GM19035 (cell line): ENCODE results near the gene SHISA9.

Source experiments
- ATAC-seq: cut with Tn5 transposase; IDR thresholded peaks from one replicate; pipeline ENCODE4 v1.9.1; 2021; ENCODE audit not compliant: unreplicated experiment

Gene SHISA9

DNA sequence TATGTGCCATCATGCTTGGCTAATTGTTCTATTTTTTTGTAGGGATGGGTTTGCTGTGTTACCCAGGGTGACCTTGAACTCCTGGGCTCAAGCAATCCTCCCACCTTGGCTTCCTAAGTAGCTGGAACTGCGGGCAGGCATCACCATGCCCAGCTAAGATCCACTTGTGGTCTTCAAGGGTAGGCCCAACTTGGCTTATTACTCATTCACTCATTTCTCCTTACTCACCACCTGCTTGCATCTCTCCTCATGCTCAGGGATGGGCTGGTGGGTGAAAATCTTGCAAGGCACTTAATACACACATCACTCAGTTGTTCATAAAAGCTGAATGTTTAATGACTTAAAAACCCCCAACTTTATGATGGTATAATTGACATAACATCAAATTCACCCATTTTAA, 207.8 kb downstream of the SHISA9 start:
- ATAC-seq = no peak

DNA sequence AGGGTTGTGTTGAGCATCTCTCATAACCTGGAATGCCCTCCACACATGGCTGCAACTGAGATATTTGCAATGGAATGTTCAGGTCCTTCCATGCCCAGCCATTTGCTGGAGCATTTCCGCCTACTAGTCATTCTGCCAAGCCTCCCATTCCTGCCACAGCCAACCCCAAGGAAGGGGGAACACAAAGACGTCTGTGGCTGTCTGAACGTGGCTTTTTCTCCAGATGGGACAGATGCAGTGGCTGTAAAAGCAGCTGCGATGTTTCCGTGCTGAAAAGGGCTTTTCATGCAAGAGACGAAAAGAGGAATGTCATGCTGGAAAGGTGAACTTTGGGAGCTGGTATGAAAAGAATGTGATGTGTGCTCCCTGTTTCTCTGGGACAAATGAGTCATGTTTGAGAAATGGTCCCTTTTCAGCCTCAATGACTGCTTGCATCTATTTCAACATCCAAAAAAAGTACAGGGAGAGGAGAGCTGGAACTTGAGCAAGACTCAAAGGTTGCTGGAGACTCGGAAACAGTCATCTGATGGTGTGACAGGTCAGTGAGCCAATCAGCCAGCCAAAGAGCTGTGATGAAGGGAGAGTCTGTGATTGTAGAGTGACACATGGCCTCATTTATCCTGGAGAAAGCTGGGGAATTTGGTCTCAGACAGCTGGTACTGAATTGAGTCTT, 208.9 kb downstream of the SHISA9 start:
- no peak for ATAC-seq

GRCh38 chr16:13111747-13112146, 210.3 kb downstream of the SHISA9 start:
- no peak for ATAC-seq

DNA sequence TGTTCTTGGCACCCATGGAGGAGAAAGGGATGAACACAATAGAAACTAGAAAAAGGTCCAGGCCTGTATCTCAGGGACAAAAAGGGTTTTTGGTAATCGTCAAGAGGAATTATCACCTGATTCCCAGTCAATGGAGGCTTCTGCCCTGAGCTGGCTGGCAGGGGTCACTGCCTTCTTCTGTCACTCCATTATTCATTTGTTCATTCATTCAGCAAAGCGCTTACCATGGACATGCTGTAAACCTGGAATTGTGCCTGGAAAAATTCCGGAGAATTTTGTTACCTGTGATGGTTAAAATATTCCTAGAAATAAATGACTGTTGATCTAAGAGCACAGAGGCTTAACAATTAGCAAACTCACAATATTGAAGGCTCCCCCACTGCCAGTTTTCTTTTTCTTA, 212.3 kb downstream of the SHISA9 start:
- ATAC-seq = no peak

DNA sequence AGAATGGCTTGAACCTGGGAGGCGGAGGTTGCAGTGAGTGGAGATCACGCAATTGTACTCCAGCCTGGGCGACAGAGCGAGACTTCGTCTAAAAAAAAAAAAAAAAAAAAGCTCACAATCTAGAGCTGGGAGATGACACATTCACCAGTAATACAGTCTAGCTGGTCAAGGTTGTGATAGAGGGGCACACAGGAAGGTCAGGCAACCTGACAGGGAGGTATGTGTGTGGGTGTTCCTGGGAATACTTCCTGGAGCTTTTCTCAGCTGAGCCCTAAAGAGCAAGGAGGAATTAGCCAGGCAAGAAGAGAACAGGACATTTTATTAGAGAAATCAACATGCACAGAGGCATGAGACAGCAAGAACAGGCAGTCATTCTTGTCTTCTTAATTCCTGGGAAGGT, 216.7 kb downstream of the SHISA9 start:
- ATAC-seq = no peak

GRCh38 chr16:13120091-13120490, 218.7 kb downstream of the SHISA9 start:
- ATAC-seq = no peak

- no peak for ATAC-seq
Measured at GRCh38 chr16:13120557-13120956, 219.2 kb downstream of the SHISA9 start.

GRCh38 chr16:13123991-13124390, 222.6 kb downstream of the SHISA9 start:
- ATAC-seq = no peak

- no peak for ATAC-seq
Measured at GRCh38 chr16:13127144-13127543, 225.7 kb downstream of the SHISA9 start.

GRCh38 chr16:13130586-13130985, 229.2 kb downstream of the SHISA9 start:
- no peak for ATAC-seq

DNA sequence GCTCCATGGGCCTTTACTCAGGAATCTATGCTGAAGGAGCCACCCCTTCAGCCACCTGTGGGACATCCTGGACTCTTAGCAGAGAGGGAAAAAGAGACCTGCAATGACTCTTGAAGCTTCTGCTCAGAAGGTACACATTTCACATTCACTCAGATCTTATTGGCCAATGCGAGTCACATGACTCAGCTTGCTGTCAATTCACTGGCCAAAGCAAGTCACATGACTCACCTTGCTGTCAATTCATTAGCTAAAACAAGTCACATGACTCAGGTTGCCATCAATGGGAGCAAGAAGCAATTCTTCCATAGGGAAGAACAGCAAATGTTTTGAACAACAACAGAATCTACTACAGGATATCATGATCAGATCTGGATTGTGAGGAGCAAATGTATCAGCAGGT, 233.4 kb downstream of the SHISA9 start:
- ATAC-seq = no peak

DNA sequence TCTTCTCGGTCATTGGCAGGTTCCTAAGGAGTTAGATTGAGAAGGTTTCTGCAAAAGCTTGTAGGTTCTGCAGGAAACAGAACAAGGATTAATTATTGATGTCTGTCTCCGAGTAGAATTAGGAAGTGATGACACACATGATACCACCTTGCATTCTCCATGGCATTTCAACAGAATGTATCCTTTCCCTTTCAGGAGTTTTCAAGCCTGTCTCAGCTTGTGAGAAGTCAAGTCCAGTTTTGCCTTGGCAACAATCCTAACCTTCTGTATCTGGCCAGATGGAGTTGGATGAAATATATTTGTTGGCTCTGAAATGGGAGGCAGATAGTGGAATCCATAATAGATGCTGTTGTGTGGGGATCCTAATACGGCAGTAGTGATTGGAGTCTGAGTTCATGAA, 235.5 kb downstream of the SHISA9 start:
- ATAC-seq = no peak

DNA sequence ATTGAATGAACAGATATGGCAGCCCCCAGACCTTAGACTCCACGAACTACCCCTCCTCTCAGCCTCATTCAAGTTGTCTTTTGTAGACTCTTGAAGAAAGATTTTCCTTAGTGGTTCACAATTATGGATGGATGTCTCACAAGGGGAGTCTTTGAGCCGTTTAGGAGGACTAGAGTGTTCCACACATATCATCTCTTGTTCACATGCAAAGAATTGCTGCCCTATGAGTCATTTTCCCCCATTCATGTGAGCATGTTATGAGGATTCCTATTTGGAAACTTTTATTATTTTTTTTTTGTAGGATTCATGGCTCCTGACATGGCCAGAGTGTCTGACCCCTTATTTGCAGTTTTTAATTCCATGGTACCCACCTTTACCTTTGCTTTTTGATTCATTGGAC, 237.1 kb downstream of the SHISA9 start:
- ATAC-seq = no peak

- ATAC-seq = no peak
Measured at GRCh38 chr16:13139661-13140241, 238.4 kb downstream of the SHISA9 start.

DNA sequence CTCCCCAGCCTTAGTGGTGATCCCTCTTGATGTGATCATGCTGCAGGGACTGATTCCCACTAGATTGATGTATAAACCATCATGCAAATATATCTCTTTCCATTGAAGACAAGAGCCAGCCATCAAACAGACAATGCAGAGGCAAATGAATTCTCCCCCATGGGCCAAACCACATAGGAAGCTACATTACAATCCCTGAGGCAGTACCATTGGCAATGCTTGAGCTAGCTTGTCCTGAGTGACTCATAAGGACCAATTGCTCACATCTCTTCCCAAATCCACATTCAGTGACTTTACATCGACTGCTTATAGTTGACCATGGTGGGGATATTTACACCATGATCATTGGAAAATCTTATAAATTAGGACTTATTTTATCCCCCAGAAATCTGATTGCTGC, 242.2 kb downstream of the SHISA9 start:
- no peak for ATAC-seq

DNA sequence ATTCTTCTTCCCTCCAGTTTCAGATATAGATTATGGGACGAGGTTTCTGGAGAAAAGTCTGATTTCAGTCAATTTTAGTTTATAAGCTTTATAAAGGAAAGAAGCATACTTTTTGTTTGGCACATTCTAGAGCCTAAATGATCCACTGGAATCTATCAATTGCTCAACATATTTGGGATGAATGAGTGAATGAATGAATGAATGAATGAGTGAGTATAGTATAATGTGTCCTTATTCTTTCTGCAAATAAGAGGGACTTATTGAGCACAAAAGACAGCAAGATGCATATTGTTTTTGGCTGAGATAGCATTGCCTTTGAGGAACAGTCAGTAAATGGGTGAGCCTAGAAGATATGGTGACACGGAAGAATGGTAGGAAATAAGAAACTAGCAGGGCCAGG, 245.4 kb downstream of the SHISA9 start:
- no peak for ATAC-seq

DNA sequence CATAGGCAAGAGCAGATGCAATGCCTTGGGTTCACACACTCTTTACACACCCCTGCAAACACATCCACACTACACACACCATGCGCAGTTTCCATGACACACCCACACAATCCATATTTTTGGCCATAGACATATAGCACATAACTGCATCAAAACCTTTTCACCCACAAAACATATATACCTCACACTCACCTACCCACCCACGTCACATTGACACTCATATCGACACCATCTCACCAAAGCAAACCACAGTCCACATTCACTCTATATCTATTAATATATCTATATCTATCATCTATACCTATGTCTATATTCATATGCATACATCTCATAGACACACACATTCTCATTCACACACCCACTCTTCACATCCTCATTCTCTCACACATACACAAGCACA, 246.9 kb downstream of the SHISA9 start:
- no peak for ATAC-seq

GRCh38 chr16:13148836-13149235, 247.4 kb downstream of the SHISA9 start:
- ATAC-seq = no peak

GRCh38 chr16:13150181-13150885, 248.9 kb downstream of the SHISA9 start:
- ATAC-seq = no peak

DNA sequence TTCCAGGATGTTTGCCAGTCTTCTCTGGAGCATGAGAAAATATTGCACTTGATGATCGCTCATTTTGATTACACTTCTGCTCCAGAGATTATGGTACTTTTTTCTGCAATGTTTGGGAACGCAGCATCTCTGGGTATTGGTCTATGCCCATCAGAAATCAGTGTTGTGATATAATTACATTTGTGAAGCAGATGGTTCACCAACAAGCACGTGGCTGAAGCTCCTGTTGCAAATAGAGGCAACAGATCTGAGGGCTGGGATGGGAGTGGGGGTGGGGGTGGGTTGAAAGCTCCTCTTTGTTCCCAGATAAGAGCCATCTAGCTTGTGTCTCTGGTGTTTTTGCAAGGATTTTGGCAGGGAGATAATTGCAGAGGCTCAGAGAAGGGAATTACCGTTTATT, 252.3 kb downstream of the SHISA9 start:
- no peak for ATAC-seq

- ATAC-seq = no peak
Measured at GRCh38 chr16:13154799-13155198, 253.4 kb downstream of the SHISA9 start.

DNA sequence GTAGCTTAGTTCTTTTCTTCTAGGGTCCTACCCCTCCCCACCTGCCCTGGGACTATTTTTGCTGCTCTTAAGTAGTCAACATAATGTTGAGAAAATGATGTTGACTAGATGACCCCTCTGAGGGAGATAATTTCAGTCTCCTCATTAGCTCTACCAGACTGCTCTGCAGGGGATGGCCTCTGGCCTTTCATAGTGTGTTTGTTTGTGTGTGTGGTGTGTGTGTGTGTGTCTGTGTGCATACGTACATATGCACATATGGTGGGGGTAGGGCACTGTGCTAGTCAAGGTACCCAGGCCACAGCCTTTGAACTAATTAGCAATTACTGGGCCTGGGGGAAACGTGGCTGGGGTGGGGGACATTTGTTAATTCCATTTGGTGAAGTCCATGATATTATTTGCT, 254.0 kb downstream of the SHISA9 start:
- ATAC-seq = no peak

- no peak for ATAC-seq
Measured at GRCh38 chr16:13155780-13156179, 254.4 kb downstream of the SHISA9 start.
